ENCODE measurements around the gene PINLYP.

DNA sequence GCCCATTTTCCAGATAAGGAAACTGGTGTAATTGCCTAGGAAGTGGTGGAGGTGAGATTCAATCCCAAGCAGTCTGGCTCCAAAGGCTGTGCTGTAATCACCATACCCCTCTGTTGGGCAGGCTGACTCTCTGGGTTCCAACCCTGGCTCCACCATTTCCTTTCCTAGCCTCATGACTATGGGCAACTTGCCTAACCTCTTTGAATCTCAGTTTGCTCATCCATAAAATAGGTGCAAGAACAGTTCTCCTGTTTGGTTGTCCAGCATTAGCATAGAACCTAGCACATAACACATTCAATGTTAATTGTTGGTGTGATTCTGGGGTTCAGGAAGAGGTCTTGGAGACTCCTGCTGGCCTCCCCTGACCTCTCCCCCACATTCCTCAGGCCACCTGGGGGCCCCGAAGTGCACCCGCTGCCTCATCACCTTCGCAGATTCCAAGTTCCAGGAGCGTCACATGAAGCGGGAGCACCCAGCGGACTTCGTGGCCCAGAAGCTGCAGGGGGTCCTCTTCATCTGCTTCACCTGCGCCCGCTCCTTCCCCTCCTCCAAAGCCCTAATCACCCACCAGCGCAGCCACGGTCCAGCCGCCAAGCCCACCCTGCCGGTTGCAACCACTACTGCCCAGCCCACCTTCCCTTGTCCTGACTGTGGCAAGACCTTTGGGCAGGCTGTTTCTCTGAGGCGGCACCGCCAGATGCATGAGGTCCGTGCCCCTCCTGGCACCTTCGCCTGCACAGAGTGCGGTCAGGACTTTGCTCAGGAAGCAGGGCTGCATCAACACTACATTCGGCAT lies 23.0 kb downstream of the PINLYP start:
- TF ChIP-seq, protein P1, sequence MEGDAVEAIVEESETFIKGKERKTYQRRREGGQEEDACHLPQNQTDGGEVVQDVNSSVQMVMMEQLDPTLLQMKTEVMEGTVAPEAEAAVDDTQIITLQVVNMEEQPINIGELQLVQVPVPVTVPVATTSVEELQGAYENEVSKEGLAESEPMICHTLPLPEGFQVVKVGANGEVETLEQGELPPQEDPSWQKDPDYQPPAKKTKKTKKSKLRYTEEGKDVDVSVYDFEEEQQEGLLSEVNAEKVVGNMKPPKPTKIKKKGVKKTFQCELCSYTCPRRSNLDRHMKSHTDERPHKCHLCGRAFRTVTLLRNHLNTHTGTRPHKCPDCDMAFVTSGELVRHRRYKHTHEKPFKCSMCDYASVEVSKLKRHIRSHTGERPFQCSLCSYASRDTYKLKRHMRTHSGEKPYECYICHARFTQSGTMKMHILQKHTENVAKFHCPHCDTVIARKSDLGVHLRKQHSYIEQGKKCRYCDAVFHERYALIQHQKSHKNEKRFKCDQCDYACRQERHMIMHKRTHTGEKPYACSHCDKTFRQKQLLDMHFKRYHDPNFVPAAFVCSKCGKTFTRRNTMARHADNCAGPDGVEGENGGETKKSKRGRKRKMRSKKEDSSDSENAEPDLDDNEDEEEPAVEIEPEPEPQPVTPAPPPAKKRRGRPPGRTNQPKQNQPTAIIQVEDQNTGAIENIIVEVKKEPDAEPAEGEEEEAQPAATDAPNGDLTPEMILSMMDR (IDR thresholded peaks at IDR 0.05): no peak
- TF ChIP-seq ZFX (IDR thresholded peaks at IDR 0.05; ENCODE audit: borderline replicate concordance): no peak
